ENCODE data around the gene PTPN4. TPM values are rescaled to one million over a fixed set of nuclear protein-coding genes. Genes with fewer than 3 reads are reported as not detected.

Gene PTPN4
- total and polyA plus RNA-seq, 9 of the 15 experiments (the other 6 are each of a cell fraction or from before 2014, with no cell fraction given), result 5.0 to 32.8 (median 27.3) TPM

GRCh38 chr2:120012771-120013596 is 253.3 kb downstream of the PTPN4 start, which contains the start of gene EPB41L5 (continued):
- TF ChIP-seq E2F5 (CRISPR knock-in tag; IDR thresholded peaks at IDR 0.05), result no peak; the same call in 1 of the 2 replicates
- peak; percentile 87; the same call in 1 of the 2 replicates for TF ChIP-seq ZNF232 (CRISPR knock-in tag; IDR thresholded peaks at IDR 0.05)
- no peak for TF ChIP-seq MECOM (CRISPR knock-in tag; IDR thresholded peaks at IDR 0.05)
- TF ChIP-seq ZNF592 (IDR thresholded peaks at IDR 0.05), result no peak
- peak; percentile 76 for TF ChIP-seq GABPA (tag; conservative IDR thresholded peaks at IDR 0.05; ENCODE audit: low read depth)
- no peak for TF ChIP-seq HDAC6 (IDR thresholded peaks at IDR 0.05; ENCODE audit: low read depth, low read length)
- peak; percentile 37 for TF ChIP-seq CREM (IDR thresholded peaks at IDR 0.05; ENCODE audit: low read depth)
- peak; percentile 30; the same call in 1 of the 2 replicates for TF ChIP-seq HDAC2 (IDR thresholded peaks at IDR 0.05)
- TF ChIP-seq KAT7 (CRISPR knock-in tag; IDR thresholded peaks at IDR 0.05; ENCODE audit: borderline replicate concordance), result peak; percentile 49; the same call in 1 of the 2 replicates
- TF ChIP-seq ZBTB1 (CRISPR knock-in tag; IDR thresholded peaks at IDR 0.05; ENCODE audit: borderline replicate concordance, low read depth), result peak; percentile 76
- no peak for TF ChIP-seq ZNF561 (CRISPR knock-in tag; conservative IDR thresholded peaks at IDR 0.05)

Data from K562 (cell line).